HL-60/S4 (cell line): ENCODE data around the gene PLA2G3.
"Not testable (repeated sequence)": the region's sequence is repeated elsewhere in the genome, so short reads cannot be mapped to it uniquely, and the experiment has no call there.

ENCODE experiments used
- in situ Hi-C: fragments of 300-500 bp; cut with MboI; formaldehyde crosslinking; loops from 2 replicates; pipeline ENCODE4 v1.14.3; 2022; ENCODE audit warnings: low sequenced_read_pairs

The PLA2G3 gene

GRCh38 chr22:31139866-31140716 lies at the start of gene PLA2G3:
PLA2G3 (minus strand) TSS chr22:31140508; CDS start chr22:31140354, 154 bp downstream.
- in situ Hi-C loops, result loop anchor here (10.0 kb wide), 1 partner anchor 45 kb away; no protein-coding TSS in a partner anchor

- in situ Hi-C loops, result no loop called here
Measured at GRCh38 chr22:31187627-31188026, 47.3 kb upstream of the PLA2G3 start.

GRCh38 chr22:31185056-31185455 lies 44.7 kb upstream of the PLA2G3 start:
- in situ Hi-C loops, result no loop called here

GRCh38 chr22:31184015-31184414 lies 43.7 kb upstream of the PLA2G3 start:
- in situ Hi-C loops, result no loop called here

GRCh38 chr22:31179345-31179744 lies 39.0 kb upstream of the PLA2G3 start:
- in situ Hi-C loops, result no loop called here

GRCh38 chr22:31178859-31179258 lies 38.6 kb upstream of the PLA2G3 start:
- in situ Hi-C loops, result no loop called here

- in situ Hi-C loops, result no loop called here
Measured at GRCh38 chr22:31177420-31178162, 37.3 kb upstream of the PLA2G3 start.

GRCh38 chr22:31176923-31177322 lies 36.6 kb upstream of the PLA2G3 start:
- in situ Hi-C loops, result no loop called here

- in situ Hi-C loops, result no loop called here
Measured at GRCh38 chr22:31173386-31174145, 33.3 kb upstream of the PLA2G3 start.

- in situ Hi-C loops, result not testable (repeated sequence)
Measured at GRCh38 chr22:31171734-31172133, 31.4 kb upstream of the PLA2G3 start.

- in situ Hi-C loops, result no loop called here
Measured at GRCh38 chr22:31170971-31171370, 30.7 kb upstream of the PLA2G3 start.

GRCh38 chr22:31162015-31162765 lies 21.9 kb upstream of the PLA2G3 start:
- in situ Hi-C loops, result no loop called here

- in situ Hi-C loops, result no loop called here
Measured at GRCh38 chr22:31161386-31161785, 21.1 kb upstream of the PLA2G3 start.

- in situ Hi-C loops, result no loop called here
Measured at GRCh38 chr22:31160328-31160978, 20.1 kb upstream of the PLA2G3 start.

GRCh38 chr22:31155422-31155821 lies 15.1 kb upstream of the PLA2G3 start:
- in situ Hi-C loops, result no loop called here

- in situ Hi-C loops, result no loop called here
Measured at GRCh38 chr22:31154975-31155374, 14.7 kb upstream of the PLA2G3 start.

- in situ Hi-C loops, result no loop called here
Measured at GRCh38 chr22:31153357-31153756, 13.0 kb upstream of the PLA2G3 start.

GRCh38 chr22:31151872-31152271 lies 11.6 kb upstream of the PLA2G3 start:
- in situ Hi-C loops, result no loop called here

GRCh38 chr22:31150615-31151014 lies 10.3 kb upstream of the PLA2G3 start:
- in situ Hi-C loops, result no loop called here
